HepG2 (cell line): ENCODE data around the gene ACTN3. TPM values are rescaled to one million over a fixed set of nuclear protein-coding genes. Genes with fewer than 3 reads are reported as not detected.

Experiments used
- FOSL1 ChIP-seq: sonication (generic); formaldehyde crosslinking; IDR thresholded peaks from 2 replicates; pipeline ENCODE4 v1.9.0; 2021; ENCODE audit warnings: missing genetic modification reagents, borderline replicate concordance
- FOXA1 ChIP-seq, 2 experiments: fragments of 450-650 bp in 1 of 2; sonication (generic) in 1 of 2; formaldehyde crosslinking in 1 of 2; IDR thresholded peaks; 2 replicates each; pipeline versions ENCODE4 v1.4.0 to v1.6.1; 2016 to 2020; ENCODE audit warnings: missing genetic modification reagents in 1 of 2
- JUND ChIP-seq: sonication (generic); formaldehyde crosslinking; IDR thresholded peaks from 2 replicates; pipeline ENCODE4 v1.8.0; 2022; ENCODE audit warnings: mild to moderate bottlenecking, missing genetic modification reagents
- MIER3 ChIP-seq: IDR thresholded peaks from 2 replicates; pipeline ENCODE4 v1.6.1; 2016; ENCODE audit warnings: missing compliant biosample characterization, borderline replicate concordance
- MXD3 ChIP-seq: IDR thresholded peaks from 2 replicates; pipeline ENCODE4 v1.6.1; 2016; ENCODE audit warnings: mild to moderate bottlenecking, missing biosample characterization, missing genetic modification reagents
- NFATC3 ChIP-seq: sonication (generic); formaldehyde crosslinking; IDR thresholded peaks from 2 replicates; pipeline ENCODE4 v1.5.1; 2020; ENCODE audit warnings: mild to moderate bottlenecking, missing genetic modification reagents
- SOX6 ChIP-seq, 2 experiments: fragments of 450-650 bp in 1 of 2; sonication (generic) in 1 of 2; formaldehyde crosslinking in 1 of 2; IDR thresholded peaks; 2 replicates each; pipeline versions ENCODE4 v1.4.0 to v1.6.1; 2017 to 2020; ENCODE audit warnings: antibody characterized with exemption in 1 of 2, mild to moderate bottlenecking in 1 of 2, missing genetic modification reagents in 1 of 2
- ZBTB37 ChIP-seq: sonication (generic); formaldehyde crosslinking; IDR thresholded peaks from 2 replicates; pipeline ENCODE4 v1.4.0; 2020; ENCODE audit warnings: mild to moderate bottlenecking, missing genetic modification reagents
- ZEB1 ChIP-seq: IDR thresholded peaks from 2 replicates; pipeline ENCODE4 v1.6.1; 2012; ENCODE audit warnings: mild to moderate bottlenecking, low read depth, inconsistent platforms; ENCODE audit not compliant: insufficient replicate concordance
- ZFX ChIP-seq: sonication (generic); formaldehyde crosslinking; IDR thresholded peaks from 2 replicates; pipeline ENCODE4 v1.4.0; 2020; ENCODE audit warnings: mild to moderate bottlenecking, low read depth, missing genetic modification reagents, moderate library complexity
- ZNF256 ChIP-seq: sonication (generic); formaldehyde crosslinking; conservative IDR thresholded peaks from 2 replicates; pipeline ENCODE4 v1.4.0; 2020; ENCODE audit warnings: missing genetic modification reagents
- ZNF747 ChIP-seq: sonication (generic); formaldehyde crosslinking; IDR thresholded peaks from 2 replicates; pipeline ENCODE4 v1.8.1; 2023; ENCODE audit warnings: missing genetic modification reagents, mild to moderate bottlenecking, borderline replicate concordance
- ZNF770 ChIP-seq: sonication (generic); formaldehyde crosslinking; IDR thresholded peaks from 2 replicates; pipeline ENCODE4 v1.5.0; 2020; ENCODE audit warnings: mild to moderate bottlenecking, missing genetic modification reagents
- polyA plus RNA-seq, 8 experiments: library from polyadenylated mRNA; depleted of rRNA in 3 of 8; stranded (reverse) in 7 of 8; unstranded in 1 of 8; fragments of >200 nt; fragmentation: Illumina TruSeq in 4 of 8; extraction: Trizol in 4 of 8; gene quantifications; 2 replicates each; pipeline versions ENCODE4 v1.2.1 to v1.2.3, GENCODE V29; 2011 to 2016; ENCODE audit warnings: low read depth in 4 of 8, missing spikeins in 1 of 8, mixed read lengths in 1 of 8; ENCODE audit not compliant: insufficient read depth in 1 of 8
- total RNA-seq, 5 experiments: library from RNA; depleted of rRNA; stranded (reverse); fragments of >200 nt; fragmentation: Illumina TruSeq; extraction: Trizol; gene quantifications; 2 replicates each; pipeline ENCODE4 v1.2.3, GENCODE V29; 2016; ENCODE audit warnings: low read depth in 1 of 5
- TF ChIP-seq, protein P1 (sequence below): sonication (generic); formaldehyde crosslinking; IDR thresholded peaks from 2 replicates; pipeline ENCODE4 v1.4.0; 2020; ENCODE audit warnings: missing genetic modification reagents, borderline replicate concordance
- TF ChIP-seq, protein P2 (sequence below): IDR thresholded peaks from 2 replicates; pipeline ENCODE4 v1.4.0; 2020; ENCODE audit warnings: mild to moderate bottlenecking, missing genetic modification reagents

The ACTN3 gene
- total and polyA plus RNA-seq, 2 of the 13 experiments (the other 11 are each of a cell fraction or from before 2014, with no cell fraction given) = 0.04 to 0.09 TPM

DNA sequence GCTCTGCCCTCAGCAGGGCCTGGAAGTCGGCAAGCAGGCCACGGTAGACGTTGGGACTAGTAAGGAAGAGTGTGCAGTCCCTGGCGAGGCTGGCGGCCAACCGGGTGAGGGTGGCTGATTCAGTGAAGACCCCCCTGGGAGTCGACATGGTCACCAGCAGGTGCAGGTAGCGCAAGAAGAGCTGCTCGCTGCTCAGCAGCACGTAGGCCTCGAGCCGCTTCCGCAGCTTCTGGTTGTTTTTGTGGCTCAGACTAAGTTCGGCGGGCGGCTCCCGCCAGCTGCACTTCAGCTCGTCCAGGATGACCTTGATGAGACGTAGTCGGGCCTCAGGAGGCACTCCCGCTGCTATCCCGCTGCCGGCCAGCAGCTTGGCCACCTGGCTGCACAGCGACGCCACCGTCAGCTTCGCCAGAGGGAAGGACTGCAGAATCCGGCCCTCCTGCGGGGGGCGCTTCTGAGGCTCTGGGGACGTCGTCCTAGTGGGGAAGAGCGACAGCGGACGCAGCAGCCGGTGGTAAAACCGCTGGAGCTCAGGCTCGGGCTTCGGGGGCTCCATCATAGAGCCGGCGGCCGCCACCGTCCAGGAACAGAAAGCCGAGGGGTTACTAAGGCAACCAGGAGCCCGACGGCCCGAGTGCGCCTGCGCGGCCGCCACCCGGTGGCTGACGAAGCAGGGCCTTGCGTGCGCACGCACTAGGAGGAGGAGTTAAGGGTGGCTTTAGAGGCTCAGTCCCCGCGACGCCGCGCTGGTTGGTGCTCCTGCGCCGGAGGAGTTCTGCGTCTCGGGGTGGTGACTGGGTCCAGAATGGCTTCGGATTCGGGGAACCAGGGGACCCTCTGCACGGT is 46.0 kb downstream of the ACTN3 start, which contains the start of the genes CCDC87 and CCS (continued):
- TF ChIP-seq MXD3 = peak; percentile 55; the same call in 1 of the 2 replicates
- TF ChIP-seq, protein P1, sequence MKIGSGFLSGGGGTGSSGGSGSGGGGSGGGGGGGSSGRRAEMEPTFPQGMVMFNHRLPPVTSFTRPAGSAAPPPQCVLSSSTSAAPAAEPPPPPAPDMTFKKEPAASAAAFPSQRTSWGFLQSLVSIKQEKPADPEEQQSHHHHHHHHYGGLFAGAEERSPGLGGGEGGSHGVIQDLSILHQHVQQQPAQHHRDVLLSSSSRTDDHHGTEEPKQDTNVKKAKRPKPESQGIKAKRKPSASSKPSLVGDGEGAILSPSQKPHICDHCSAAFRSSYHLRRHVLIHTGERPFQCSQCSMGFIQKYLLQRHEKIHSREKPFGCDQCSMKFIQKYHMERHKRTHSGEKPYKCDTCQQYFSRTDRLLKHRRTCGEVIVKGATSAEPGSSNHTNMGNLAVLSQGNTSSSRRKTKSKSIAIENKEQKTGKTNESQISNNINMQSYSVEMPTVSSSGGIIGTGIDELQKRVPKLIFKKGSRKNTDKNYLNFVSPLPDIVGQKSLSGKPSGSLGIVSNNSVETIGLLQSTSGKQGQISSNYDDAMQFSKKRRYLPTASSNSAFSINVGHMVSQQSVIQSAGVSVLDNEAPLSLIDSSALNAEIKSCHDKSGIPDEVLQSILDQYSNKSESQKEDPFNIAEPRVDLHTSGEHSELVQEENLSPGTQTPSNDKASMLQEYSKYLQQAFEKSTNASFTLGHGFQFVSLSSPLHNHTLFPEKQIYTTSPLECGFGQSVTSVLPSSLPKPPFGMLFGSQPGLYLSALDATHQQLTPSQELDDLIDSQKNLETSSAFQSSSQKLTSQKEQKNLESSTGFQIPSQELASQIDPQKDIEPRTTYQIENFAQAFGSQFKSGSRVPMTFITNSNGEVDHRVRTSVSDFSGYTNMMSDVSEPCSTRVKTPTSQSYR (CRISPR knock-in tag) = peak; percentile 19; the same call in 1 of the 2 replicates
- peak; percentile 60 for TF ChIP-seq ZNF770
- no peak for TF ChIP-seq ZEB1
- TF ChIP-seq, protein P2, sequence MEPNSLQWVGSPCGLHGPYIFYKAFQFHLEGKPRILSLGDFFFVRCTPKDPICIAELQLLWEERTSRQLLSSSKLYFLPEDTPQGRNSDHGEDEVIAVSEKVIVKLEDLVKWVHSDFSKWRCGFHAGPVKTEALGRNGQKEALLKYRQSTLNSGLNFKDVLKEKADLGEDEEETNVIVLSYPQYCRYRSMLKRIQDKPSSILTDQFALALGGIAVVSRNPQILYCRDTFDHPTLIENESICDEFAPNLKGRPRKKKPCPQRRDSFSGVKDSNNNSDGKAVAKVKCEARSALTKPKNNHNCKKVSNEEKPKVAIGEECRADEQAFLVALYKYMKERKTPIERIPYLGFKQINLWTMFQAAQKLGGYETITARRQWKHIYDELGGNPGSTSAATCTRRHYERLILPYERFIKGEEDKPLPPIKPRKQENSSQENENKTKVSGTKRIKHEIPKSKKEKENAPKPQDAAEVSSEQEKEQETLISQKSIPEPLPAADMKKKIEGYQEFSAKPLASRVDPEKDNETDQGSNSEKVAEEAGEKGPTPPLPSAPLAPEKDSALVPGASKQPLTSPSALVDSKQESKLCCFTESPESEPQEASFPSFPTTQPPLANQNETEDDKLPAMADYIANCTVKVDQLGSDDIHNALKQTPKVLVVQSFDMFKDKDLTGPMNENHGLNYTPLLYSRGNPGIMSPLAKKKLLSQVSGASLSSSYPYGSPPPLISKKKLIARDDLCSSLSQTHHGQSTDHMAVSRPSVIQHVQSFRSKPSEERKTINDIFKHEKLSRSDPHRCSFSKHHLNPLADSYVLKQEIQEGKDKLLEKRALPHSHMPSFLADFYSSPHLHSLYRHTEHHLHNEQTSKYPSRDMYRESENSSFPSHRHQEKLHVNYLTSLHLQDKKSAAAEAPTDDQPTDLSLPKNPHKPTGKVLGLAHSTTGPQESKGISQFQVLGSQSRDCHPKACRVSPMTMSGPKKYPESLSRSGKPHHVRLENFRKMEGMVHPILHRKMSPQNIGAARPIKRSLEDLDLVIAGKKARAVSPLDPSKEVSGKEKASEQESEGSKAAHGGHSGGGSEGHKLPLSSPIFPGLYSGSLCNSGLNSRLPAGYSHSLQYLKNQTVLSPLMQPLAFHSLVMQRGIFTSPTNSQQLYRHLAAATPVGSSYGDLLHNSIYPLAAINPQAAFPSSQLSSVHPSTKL (CRISPR knock-in tag) = peak; percentile 65; the same call in 1 of the 2 replicates
- TF ChIP-seq NFATC3 (CRISPR knock-in tag) = 0 out of 2 replicates have a peak, but pooled peaks have one; percentile 61
- TF ChIP-seq ZFX (CRISPR knock-in tag) = peak; percentile 85
- peak; percentile 91 for TF ChIP-seq ZNF747 (CRISPR knock-in tag)
- no peak for TF ChIP-seq MIER3 (CRISPR knock-in tag)
- TF ChIP-seq SOX6 (IDR thresholded peaks at IDR 0.05) = no peak
- peak; percentile 53; the same call in 1 of the 2 replicates for TF ChIP-seq SOX6 (CRISPR knock-in tag; IDR thresholded peaks at IDR 0.05)
- no peak for TF ChIP-seq ZBTB37 (CRISPR knock-in tag)
- TF ChIP-seq JUND = no peak
- TF ChIP-seq ZNF256 (CRISPR knock-in tag) = peak; percentile 71; the same call in 1 of the 2 replicates
- TF ChIP-seq FOXA1 (IDR thresholded peaks at IDR 0.05) = no peak
- peak; percentile 37; the same call in 1 of the 2 replicates for TF ChIP-seq FOXA1 (CRISPR knock-in tag; IDR thresholded peaks at IDR 0.05)
- 0 out of 2 replicates have a peak, but pooled peaks have one; percentile 39 for TF ChIP-seq FOSL1 (CRISPR knock-in tag)
